RKO (cell line): Measurements from ENCODE around the gene LETM1.

Experiments
- DNase-seq: peaks from one replicate; pipeline ENCODE4 v3.0.0-alpha.2; 2016; ENCODE audit warnings: low spot score

LETM1 gene

GRCh38 chr4:1825326-1825725, 30.6 kb downstream of the LETM1 start:
- DNase-seq, result no peak

GRCh38 chr4:1824746-1825145, 31.2 kb downstream of the LETM1 start:
- DNase-seq, result no peak

GRCh38 chr4:1823545-1823932, 32.4 kb downstream of the LETM1 start:
- DNase-seq, result no peak

- no peak for DNase-seq
Measured at GRCh38 chr4:1822568-1823544, 33.1 kb downstream of the LETM1 start.

- DNase-seq, result no peak
Measured at GRCh38 chr4:1821679-1822567, 34.0 kb downstream of the LETM1 start.

- no peak for DNase-seq
Measured at GRCh38 chr4:1819816-1820215, 36.1 kb downstream of the LETM1 start.

GRCh38 chr4:1819284-1819683, 36.7 kb downstream of the LETM1 start:
- no peak for DNase-seq

GRCh38 chr4:1815997-1816860, 39.7 kb downstream of the LETM1 start:
- DNase-seq, result no peak

- DNase-seq, result no peak
Measured at GRCh38 chr4:1815096-1815996, 40.6 kb downstream of the LETM1 start.

- no peak for DNase-seq
Measured at GRCh38 chr4:1814453-1814852, 41.5 kb downstream of the LETM1 start.

- DNase-seq, result no peak
Measured at GRCh38 chr4:1813915-1814314, 42.0 kb downstream of the LETM1 start.

- DNase-seq, result no peak
Measured at GRCh38 chr4:1813231-1813630, 42.7 kb downstream of the LETM1 start.

- DNase-seq, result no peak
Measured at GRCh38 chr4:1812720-1813119, 43.2 kb downstream of the LETM1 start.

GRCh38 chr4:1810765-1811164, 45.2 kb downstream of the LETM1 start:
- no peak for DNase-seq

- DNase-seq, result peak; percentile 64
Measured at GRCh38 chr4:1809754-1810502, 46.0 kb downstream of the LETM1 start.

- no peak for DNase-seq
Measured at GRCh38 chr4:1808851-1809753, 46.9 kb downstream of the LETM1 start.

- no peak for DNase-seq
Measured at GRCh38 chr4:1808396-1808795, 47.6 kb downstream of the LETM1 start.

- no peak for DNase-seq
Measured at GRCh38 chr4:1807332-1807777, 48.6 kb downstream of the LETM1 start.
